ENCODE data around the gene ERCC5.
A peak's percentile ranks its signal among the peaks of the same experiment; 100 is the strongest.

Gene ERCC5

DNA sequence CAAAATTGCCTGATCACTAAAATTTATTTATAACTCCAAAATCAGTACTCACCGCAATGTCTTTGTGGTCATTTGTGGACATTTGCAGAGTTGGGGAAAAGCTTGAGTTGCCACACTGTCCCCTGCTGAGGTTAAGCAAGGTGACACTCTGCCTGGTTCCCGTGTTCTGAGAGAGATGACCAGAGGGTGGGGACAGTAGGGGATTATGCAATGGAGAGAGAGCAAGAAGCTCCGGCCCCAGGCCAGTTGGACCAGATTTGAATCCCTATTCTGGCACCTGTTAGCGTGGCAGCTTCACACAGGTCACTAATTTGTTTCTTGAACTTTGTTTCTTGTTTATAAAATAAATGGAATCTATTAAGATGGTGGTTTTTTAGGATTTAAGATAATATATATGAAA lies 17.8 kb downstream of the ERCC5 start:
- TF ChIP-seq, protein P1, sequence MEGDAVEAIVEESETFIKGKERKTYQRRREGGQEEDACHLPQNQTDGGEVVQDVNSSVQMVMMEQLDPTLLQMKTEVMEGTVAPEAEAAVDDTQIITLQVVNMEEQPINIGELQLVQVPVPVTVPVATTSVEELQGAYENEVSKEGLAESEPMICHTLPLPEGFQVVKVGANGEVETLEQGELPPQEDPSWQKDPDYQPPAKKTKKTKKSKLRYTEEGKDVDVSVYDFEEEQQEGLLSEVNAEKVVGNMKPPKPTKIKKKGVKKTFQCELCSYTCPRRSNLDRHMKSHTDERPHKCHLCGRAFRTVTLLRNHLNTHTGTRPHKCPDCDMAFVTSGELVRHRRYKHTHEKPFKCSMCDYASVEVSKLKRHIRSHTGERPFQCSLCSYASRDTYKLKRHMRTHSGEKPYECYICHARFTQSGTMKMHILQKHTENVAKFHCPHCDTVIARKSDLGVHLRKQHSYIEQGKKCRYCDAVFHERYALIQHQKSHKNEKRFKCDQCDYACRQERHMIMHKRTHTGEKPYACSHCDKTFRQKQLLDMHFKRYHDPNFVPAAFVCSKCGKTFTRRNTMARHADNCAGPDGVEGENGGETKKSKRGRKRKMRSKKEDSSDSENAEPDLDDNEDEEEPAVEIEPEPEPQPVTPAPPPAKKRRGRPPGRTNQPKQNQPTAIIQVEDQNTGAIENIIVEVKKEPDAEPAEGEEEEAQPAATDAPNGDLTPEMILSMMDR (IDR thresholded peaks at IDR 0.05; ENCODE audit: control extremely low read depth, extremely low read depth, low read depth, missing control alignments), result no peak
- ChIA-PET POLR2A (no interaction called here), CTCF (interaction anchor here (1.5 kb wide), 1 partner anchor 17 kb away, joined by 3 read pairs; no protein-coding TSS in a partner anchor)

DNA sequence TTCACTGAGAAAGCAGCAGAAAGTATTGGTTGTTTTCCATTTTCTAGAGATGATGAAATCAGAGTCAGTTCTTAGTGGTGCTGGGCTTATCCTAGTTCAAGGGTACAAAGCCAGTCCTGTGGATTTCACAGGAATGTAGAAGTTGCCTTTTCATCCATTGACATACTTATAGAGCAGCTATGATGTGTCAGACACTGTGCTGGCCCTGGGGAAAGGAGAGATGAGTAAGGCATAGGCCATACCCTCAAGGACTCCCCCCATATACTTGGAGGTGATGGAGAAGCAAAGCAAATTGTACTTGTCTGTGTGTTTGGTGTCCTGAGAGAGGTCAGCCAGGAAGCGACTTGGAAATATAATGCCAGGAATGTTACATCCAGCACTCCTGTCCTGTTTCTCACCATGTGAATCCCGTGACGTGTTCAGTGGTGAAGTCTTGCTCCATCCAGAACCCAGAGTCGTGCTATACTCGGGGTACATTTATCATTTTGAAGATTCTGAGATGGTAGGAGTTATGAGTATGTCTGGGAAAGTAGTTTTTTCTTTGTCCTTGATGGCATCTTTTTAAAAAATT lies 22.6 kb downstream of the ERCC5 start:
- ChIA-PET CTCF (interaction anchor here (1.2 kb wide), 1 partner anchor 11 kb away, joined by 3 read pairs; no protein-coding TSS in a partner anchor), POLR2A (no interaction called here)
- TF ChIP-seq, protein P1 (IDR thresholded peaks at IDR 0.05; ENCODE audit: control extremely low read depth, extremely low read depth, low read depth, missing control alignments), result no peak
- DNase-seq (ENCODE audit: extremely low spot score), result no peak

More for the DNA sequence above, 17.8 kb downstream of the ERCC5 start:
- DNase-seq (ENCODE audit: extremely low spot score), result no peak

DNA sequence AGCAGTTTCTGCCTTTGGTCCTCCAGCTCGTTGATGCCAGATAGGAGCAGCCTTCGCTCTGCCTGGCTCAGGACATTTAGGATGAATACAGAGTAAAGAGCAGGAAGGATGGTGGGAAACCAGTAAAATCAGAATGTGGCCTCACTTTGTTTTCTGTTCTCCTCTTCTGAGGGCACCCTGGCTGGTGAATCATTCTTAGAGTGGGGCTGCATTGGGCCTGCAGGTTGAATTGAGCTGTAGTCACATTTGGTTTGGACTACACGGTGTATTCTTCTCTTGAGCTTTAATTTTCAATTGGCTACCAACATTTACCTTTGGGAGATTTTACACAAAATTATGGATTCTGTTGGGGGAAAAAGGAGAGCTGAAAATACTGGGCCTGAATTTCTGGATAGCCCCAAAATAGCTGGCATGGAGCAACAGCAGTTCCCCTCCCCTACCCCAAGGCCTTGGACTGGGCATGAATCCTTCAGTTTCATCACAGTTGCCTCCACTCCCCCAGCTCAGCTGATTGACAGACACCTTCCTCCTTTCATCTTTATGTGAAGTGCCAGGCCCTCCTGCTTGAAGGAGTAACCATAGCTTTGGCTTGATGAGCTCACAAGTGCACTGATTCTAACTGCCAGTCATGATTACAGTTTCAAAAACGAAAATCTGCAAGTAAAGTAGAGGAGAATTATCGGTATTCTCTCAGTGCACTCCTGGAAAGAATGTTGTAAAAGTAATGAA lies 24.3 kb downstream of the ERCC5 start:
- ChIA-PET CTCF (interaction anchor here (0.6 to 2.2 kb wide), 53 partner anchors 8 to 456 kb away, joined by 3 to 25 read pairs (median 4); partner anchors contain the start of gene ERCC5), POLR2A (no interaction called here)
- DNase-seq (ENCODE audit: extremely low spot score), result no peak
- TF ChIP-seq, protein P1 (IDR thresholded peaks at IDR 0.05; ENCODE audit: control extremely low read depth, extremely low read depth, low read depth, missing control alignments), result no peak

DNA sequence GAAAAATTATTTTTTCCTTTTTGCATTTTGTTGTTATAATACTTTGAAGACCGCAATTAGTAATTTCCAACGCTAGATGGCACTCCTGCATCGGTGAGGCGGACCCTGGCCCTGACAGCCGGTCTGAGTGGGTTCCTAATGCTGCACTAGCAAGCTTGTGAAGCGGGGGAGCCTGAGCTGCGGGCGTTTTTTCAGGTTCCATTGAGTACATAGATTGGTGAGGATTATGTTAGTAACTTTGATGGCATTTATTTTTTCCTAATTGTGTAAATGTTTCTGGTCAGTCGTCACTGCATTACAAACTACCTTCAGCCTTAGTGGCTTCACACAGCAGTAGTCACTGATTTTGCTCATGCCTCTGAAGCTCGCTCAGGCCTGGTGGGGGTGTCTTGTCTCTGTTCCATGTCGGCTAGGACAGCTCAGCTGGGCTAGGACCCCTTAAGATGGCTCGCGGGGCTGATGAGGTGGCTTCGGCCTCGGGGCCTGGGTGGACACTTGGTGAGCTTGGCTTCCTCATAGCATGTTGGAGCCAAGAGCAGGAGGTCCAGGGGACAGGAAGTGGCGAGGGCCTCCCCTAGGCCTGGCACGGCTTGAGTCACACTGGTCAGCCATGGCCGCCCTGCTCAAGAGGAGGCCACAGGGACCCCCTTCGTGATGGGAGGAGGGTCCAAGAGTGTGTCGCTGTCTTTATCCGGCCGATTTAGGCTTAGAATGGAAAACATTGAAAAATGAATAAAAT lies 25.0 kb downstream of the ERCC5 start:
- TF ChIP-seq, protein P1 (IDR thresholded peaks at IDR 0.05; ENCODE audit: control extremely low read depth, extremely low read depth, low read depth, missing control alignments), result peak; percentile 72
- CTCF ChIA-PET, result interaction anchor here (0.6 to 2.2 kb wide), 52 partner anchors 8 to 457 kb away, joined by 3 to 25 read pairs (median 4); partner anchors contain the start of gene ERCC5
- DNase-seq (ENCODE audit: extremely low spot score), result peak; percentile 73
- POLR2A ChIA-PET, result no interaction called here

DNA sequence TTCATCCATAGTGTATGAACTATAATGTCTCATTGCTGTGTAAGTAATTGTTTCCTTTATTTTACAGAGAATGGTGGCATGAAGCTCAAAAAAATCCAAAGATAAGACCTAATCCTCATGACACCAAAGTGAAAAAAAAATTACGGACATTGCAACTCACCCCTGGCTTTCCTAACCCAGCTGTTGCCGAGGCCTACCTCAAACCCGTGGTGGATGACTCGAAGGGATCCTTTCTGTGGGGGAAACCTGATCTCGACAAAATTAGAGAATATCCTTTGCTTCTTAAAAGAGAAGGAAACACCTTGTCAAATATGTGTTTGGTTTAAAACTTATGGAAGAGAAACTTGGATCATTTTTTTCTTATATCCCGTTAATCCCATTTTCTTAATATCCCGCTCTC lies 26.3 kb downstream of the ERCC5 start:
- TF ChIP-seq, protein P1 (IDR thresholded peaks at IDR 0.05; ENCODE audit: control extremely low read depth, extremely low read depth, low read depth, missing control alignments), result no peak
- POLR2A ChIA-PET, result no interaction called here
- CTCF ChIA-PET, result interaction anchor here (1.7 kb wide), 1 partner anchor 85 kb away, joined by 5 read pairs; no protein-coding TSS in a partner anchor
- no peak for DNase-seq (ENCODE audit: extremely low spot score)

DNA sequence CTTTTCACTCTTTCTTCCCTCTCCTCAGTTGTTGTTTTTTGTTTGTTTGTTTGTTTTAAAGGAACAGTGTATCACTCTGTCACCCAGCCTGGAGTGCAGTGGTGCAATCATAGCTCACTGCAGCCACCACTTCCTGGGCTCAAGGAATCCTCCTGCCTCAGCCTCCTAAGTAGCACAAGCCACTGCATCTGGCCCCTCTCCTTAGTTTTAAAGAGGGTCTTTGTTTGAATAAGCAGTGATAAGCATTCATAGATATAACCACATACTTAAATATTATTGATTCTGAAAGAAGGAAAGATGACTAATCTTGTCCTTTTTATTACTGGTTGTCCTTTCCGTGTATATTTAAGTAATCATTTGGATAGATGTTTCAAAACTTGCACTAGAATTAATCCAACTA lies 26.7 kb downstream of the ERCC5 start:
- DNase-seq (ENCODE audit: extremely low spot score), result no peak
- CTCF ChIA-PET, result no interaction called here
- TF ChIP-seq, protein P1 (IDR thresholded peaks at IDR 0.05; ENCODE audit: control extremely low read depth, extremely low read depth, low read depth, missing control alignments), result no peak
- POLR2A ChIA-PET, result no interaction called here

Data from GM10248 (cell line).